Glomerular endothelial cell (primary cell): ENCODE results near the gene POLE. TPM values are rescaled to one million over a fixed set of nuclear protein-coding genes. Genes with fewer than 3 reads are reported as not detected.

ENCODE experiments used
- DNase-seq: peaks from one replicate; pipeline ENCODE4 v3.0.0-alpha.2; 2011; ENCODE audit warnings: low read depth, low spot score; ENCODE audit errors: extremely low read depth
- total RNA-seq: library from RNA; depleted of rRNA; stranded (reverse); fragments of >200 nt; gene quantifications from 2 replicates; pipeline ENCODE4 v1.2.3, GENCODE V29; 2015

POLE gene
- total RNA-seq, 1 donor from 2014 or later, result 25.4 TPM

DNA sequence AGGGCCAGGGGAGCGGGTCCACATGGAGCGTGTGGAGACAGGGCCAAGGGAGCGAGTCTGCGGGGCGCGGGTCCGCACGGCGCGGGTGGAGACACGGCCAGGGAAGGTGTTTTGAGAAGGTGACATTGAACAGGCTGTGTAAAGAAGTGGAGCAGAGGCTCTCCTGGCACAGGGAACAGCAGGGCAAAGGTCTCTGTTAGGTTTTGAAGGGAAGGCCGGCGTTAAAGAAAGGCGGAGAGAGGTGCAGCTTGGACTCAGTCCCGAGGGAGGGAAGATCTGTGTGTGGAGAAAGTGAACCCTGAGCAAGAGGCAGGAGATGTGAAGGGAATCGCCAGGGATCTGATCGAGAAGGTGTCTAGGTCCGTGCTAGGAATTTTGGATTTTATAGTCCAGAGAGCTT is 2.1 kb upstream of the POLE start:
- DNase-seq, result no peak

DNA sequence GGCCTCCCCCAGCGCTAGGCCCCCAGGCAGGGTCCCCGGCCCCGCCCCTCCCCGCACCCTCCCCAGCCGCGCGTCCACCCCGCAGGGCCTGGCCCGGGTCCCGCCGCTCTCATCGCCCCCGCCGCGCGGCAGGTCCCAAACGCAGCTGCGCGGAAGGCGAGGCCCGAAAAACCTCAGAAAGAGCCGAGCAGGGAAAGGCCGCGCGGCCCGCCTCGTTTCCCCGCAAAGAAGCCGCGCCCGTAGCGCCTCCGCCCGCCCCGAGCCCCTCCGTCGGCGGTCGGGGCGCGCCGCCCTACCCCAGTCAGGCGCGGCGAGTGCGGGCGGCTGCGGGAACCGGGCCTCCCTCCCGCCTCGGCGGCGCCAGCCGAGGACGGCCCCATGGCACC is 324 bp downstream of the POLE start:
- DNase-seq, result no peak

DNA sequence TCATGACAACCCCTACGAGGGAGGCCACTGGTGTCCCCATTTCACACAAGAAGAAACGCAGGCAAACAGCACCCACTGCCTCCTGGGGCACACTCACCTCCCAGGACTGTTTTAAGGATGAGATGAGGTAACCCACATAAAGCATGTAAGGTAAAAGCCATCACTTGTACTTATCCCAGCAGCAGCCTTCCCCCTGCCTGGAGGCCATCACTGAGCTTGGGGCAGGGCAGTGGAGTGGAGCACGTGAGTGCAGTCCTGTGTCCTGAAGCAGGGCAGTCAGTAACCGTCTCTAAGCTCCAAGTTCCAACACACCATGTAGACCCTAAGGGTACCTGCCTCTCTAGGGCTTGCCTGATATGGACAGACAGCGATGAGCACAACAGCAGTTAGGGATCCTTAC is 1.7 kb downstream of the POLE start:
- DNase-seq, result no peak

DNA sequence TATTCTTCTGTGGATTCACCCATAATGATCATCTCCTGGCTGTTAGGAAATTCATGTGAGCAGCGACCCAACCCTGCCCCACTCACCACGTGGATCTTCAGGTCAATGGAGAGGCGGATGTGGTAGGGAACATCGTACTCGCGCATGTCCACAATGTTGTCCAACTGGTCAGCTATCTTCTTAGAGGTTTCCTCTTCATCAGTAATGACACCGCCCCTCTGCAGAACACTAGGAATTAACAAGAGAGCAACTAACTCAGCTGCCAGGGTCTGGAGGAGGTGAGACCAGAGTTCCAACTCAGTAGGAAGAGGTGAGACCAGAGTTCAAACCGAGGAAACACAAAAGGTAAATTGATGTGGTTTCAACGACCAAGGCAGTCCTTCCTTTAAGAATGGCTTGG is 9.7 kb downstream of the POLE start:
- DNase-seq, result no peak

DNA sequence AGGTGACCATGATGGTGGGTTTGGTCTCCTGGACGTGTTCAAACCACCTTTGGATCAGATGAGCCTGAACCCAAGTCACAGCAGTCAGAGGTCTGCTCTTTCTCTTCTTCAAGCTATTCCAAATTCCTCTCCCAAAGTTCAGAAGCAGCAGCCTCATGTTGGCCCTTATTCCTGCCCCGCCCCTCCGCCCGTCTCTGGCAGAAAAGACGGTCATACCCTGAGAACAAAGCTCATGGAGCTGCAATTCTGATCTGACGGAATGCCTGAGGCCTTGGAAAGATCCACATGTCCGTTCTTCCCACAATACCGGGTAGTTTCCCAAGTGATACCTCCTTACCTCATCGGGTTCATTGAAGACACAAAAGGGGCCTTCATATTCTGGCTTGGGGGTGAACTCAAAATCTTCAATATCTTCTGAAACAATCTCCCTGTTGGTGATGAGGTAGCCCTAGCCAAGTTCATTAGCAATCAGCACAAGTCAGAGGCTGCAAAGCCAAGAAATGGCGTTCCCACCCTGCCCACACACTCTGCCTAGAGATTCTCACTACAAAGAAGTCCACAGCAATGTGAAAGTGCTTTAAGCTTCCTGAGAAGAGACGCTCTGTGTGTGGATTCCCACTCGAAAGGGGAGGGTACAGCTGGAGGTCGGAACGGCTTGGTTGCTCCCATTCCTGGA is 11.2 kb downstream of the POLE start:
- no peak for DNase-seq

DNA sequence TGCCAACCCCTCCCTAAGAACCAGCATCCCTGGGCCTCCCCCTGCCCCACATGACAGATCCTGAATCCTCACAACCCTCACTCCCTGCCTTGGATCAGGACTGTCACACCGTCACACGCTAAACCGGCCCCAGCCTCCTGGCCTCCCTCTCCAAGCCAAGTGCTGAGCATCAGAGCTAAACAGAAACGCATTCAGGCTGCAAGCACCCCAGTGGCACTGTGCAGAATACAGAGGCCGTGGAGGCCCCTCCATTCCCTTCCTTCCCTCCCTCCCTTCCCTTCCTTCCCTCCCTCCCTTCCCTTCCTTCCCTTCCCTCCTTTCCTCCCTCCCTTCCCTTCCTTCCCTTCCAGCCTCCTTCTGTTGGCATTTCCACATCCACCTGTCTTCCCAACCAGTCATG is 12.6 kb downstream of the POLE start:
- DNase-seq, result no peak

DNA sequence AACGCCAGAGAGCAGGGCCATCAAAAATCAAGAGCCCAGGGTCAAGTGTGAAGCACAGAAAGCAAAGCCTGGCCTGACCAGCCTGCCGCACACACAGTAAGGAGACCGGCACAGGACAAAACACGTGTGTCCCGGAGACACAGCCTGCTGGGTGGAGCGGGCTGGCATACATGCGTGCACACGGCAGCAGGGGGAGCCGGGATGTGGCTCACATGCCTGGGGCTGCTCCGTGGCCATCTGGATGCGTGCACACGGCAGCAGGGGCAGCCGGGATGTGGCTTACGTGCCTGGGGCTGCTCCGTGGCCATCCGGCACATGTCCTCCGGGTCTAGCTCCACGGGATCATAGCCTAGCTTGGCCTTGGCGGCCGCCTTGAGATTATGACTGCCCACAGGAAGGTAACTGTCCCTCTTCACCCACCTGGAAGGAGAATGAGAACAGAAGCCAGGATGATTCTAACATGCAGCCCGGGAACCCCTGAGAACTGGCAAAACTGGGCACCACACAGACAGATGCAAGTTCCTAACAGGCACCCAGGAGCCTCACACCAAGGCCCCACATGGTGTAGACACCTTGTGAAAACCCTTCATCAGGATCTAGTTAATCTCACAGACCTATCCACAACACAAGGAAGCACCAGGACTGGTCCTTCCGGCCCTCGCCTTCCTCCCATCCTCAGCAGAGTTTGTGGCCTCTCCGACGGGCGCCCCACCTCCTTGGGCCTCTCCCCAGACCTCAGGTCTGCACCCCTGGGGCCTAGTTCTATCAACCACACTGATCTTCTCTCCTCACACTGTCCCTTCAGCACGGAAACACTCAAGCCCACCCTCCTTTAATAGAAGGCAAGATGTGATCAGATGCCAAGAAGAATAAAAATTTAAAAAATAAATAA is 13.6 kb downstream of the POLE start:
- DNase-seq, result no peak

DNA sequence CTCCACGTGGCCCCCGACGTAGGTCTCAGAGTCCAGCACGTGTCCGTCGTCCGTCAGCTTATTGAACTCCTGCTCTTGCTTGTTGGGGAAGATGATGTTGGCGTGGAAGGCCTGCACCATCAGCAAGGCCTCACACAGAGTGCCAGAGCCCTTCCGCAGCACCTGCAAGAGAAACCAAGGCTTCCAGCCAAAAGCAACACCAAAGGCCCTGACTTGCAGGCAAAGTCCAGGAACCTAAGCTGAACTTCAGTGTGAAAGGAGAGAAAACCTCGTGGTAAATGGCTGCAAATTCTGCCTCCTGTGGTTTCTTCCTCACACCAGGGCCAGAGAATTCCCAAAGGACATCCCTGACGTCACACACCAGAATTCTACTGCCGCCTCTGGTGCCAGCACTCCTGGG is 14.5 kb downstream of the POLE start:
- no peak for DNase-seq

DNA sequence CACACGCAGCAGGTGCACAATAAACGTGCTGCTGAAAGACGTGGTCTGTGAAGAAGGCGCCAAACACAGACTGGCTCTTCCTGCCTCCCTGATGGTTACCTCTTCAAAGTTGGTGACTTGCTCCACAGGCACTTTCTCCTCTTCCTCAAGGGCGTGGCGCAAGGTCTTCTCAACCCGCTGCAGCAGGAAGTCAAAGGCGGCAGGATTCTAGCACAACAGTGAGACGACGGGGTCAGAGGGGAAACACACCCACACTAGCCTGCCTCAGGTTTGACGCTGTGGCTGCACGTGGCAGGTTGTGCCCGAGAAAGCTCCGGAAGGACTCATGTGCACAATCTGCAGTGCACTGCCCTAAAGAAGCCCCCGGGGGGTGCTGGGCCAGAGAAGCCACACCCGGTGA is 15.0 kb downstream of the POLE start:
- DNase-seq, result no peak

DNA sequence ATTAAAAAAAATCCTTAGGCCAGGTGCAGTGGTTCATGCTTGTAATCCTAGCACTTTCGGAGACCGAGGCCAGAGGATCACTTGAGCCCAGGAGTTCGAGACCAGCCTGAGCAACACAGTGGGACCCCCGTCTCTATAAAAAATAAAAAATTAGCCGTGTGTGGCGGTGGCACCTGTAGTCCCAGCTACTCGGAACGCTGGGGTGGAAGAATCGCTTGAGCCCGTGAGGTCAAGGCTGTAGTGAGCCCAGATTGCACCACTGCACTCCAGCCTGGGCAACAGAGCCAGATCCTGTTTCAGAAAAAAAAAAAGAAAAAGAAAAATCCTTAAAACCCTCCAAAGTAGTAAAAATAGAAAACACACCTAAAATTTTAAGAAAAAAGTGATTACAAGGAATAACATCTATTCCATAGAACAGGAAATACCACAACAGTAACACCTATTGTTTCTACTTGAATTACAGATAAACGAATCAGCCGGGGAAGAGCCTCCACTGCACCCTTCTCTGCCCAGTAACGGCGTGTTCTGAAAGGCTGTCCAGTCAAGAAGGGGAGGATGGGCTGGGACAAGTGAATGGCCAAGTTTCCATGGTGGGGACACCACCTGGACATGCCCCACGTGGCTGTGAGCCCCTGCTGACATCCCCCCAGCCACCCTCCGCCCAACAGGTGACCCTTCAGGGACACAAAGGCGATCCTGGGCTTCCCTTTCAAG is 17.8 kb downstream of the POLE start:
- no peak for DNase-seq

DNA sequence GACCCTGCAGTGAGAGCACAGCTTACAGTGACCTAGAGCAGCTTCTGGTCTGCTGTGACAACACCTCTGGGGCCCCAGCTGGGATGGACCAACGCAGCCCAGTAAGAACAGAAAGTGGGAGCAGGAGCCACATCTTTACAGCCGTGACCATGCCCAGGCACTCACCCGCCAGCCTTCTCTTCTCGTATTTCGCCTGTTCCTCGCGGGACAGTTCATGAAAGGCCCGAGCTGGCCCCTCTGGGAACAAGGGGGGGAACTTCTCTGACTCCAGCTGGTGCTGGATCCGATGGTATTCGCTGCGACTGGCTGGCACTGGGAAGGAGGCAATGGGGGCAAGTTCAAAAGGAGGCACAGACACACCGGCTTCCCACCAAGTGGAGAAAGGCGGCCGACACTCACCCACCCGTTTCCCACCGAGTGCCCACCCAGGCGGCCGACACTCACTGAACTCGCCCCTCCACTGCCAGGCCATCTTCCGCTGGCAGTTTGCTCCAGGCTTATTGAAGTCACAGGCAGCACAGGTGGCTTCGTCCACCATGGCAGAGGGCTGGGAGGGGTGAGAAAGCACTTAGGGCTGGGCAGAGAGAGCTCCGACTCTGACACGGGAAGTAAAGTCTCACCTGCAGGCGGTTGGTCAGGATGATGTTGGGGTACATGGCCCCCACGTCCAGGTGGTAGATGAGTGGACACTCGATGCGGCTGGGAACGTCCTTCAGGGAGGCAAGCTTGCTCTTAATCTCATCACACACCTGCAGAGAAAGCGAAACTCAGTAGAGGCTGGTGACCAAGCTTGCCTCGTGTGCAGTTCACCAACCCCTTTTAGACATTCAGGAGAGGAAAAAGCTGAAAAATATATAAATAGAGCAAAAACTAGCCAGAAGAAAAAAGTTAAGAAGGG is 18.7 kb downstream of the POLE start:
- no peak for DNase-seq

DNA sequence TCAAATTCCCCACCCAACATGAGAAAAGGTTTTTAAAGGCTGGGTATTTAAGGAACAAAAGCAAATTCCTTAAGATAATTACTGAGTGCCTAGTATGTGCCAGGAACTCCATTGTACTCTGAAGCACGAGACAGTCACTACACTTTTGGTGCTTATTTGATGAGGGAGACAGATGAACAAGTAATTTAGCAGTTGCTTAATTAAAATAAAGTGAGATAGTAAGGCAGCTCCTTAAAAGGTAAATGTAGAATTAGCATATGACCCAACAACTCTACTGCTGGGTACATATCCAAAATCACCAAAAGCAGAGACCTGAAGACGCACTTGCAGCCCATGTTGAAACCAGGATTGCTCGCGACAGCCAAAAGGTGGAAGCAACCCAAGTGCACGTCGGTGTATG is 21.3 kb downstream of the POLE start:
- DNase-seq, result no peak

DNA sequence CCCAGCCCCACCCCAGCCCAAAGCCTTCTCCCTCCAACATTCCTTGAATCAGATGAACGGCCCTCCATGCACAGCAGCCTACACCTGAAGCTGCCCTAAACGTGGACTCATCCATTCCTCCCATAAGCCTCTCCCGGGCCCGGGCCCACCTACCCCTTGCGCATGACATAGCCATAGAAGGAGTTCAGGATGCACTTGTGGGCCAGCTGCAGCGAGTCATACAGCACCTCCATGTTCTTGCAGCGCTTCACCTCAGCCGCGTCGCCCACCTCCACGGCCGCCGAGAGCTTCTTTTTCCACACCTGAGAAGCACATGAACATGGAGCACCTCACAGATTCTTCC is 22.0 kb downstream of the POLE start:
- DNase-seq, result no peak

DNA sequence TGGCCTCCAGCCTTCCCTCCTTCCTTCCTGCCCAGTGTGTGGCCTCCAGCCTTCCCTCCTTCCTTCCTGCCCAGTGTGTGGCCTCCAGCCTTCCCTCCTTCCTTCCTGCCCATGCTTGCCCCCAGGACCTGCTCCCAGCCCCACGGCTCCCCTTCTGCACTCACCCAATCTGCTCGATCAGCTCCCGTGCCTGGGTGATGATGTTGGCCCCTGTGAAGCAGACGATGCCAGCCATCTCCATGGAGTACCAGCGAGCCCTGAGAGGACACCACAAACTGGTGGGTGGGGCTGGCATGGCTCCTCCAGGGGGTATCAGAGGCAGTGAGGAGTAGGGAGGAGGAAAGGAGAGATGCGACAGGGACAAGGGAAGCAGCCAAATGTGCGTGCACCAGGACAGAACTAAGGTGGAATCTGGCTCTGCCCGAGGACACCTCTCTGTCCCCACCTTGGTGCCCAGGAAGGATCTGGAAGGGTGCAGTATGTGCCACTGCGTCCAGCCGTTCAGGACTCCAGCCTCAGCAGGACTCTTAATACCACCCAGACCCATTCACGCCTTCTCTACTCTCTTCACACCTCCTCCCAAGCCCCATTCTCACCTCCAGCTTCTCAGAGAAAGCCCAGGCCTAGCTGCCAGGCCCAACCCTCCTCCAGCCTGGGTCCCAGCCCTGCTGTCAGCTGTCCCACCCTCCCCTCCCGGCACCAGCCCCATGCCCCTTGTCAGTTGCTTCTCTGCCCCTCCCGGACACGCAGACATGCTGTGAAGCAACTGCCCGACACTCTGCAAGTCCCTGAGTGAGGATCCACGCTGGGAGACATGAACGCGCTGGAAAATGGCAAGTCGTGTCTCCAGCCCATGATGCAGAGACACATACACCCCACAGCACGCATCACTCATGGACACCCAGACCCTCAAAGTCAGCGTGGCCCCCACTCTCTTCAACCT is 22.7 kb downstream of the POLE start:
- no peak for DNase-seq

DNA sequence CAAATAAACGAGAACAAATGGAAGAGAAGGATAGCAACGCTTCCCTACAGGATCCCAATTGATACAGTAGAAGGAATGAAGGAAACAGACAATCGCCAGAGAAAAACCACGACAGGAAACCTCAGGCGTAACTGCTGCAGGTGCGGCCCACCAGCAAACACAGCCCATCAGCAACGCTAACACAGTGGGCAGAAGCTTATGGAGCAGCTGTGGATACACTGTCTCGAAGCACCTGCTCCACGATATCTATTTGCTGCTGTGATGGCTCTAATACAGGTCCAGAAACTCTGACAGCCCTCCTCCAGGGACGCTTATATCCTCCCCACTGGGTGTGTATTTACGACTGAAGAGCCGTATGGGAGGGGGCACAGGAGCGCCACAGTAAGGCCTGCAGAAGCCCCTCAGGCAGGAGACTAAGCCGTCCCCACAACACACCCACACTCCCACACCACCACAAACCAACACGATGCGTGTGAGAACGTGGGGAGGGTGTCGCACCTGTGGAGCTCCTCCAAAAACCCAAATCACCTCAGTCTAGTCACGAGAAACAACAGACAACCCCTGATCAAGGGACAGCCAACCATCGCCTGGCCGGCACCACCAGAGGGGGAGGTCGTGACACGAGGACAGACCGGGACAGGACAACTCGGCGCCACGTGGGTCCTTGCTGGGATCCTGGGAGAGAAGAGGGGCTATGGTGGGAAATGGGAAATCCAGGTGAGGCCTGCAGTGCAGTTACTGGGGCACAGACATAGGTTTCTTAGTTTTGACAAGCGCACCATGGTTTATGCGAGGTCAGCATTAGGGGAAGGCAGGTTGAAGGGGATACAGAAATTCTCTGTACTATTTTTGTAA is 24.0 kb downstream of the POLE start:
- no peak for DNase-seq

DNA sequence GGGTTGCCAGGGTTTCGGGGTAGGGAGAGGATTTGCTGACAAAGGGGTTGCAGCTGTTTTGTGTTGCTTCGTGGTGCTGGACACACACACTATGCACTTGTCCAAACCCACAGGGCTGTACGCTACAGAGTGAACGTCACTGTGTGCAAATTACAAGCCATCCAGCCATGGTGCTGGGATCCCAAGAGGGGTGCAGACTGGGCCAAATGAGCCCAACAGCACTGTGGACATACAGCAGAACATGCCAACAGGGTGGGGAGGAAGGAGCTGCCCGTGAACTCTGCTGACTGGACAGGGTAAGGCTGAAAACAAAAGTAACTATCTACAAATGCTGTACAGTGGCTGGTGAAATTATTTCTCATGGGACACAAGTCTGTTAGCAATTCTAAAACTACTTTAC is 25.2 kb downstream of the POLE start:
- no peak for DNase-seq

DNA sequence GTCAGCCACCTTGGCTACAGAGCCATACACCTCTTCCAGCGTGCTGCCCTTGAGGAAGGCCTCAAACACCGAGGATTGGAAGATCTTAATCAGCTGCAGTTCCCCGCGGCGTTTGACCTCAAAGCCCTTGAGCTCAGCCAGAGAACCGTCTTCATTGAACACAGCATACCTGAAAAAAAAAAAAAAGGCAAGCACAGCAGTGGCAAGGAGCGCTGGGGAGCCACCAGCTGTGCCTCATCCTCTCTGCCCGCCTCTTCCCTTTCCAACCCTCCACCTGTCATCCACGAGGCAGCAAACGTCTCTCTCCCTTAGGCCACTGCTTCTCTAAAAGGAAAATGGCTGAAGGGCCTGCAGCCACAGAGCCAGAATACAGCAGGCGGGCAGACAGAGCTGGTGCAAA is 26.1 kb downstream of the POLE start:
- no peak for DNase-seq

DNA sequence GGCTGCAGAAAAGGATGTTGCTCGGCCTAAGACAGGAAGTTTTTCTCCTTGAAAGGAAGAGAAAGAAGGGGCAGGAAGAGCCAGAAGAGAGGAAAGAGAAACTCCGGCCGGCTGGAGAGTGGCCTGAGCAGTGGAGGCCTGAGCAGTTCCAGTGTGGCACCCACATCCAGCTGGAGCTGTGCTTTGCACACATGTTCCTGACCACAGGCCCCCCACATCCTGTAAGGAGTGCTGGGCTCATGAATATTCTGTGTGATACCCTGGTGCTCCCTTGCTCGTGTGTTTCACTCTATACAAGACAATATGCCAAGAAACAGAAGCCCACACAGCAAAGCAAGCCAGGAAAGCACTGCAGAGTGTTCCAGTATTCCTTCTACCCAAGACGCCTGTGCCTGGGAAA is 27.1 kb downstream of the POLE start:
- DNase-seq, result no peak

DNA sequence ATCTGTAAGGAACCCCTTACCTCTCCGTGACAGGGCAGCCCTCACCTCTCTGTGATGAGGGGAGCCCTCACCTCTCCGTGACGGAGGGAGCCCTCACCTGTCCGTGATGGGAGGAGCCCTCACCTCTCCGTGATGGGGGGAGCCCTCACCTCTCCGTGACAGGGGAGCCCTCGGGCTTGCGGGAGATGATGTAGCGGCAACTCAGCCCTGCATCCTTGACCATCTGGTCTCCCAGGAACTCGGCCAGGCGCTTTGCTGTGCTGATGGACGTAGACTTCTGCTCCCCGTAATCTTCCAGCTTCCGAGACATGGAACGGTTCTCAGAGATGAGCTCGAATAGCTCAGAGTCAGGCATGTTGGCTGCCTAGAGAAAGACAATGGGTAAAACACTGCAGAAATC is 28.0 kb downstream of the POLE start:
- DNase-seq, result no peak
